HCT116 (cell line): ENCODE measurements around the gene JAK1. TPM values are rescaled to one million over a fixed set of nuclear protein-coding genes. Genes with fewer than 3 reads are reported as not detected.
A peak's percentile ranks its signal among the peaks of the same experiment; 100 is the strongest.

ENCODE experiments used
- ATAC-seq: fragments of 200-7000 bp; cut with Tn5 transposase; 2 replicates; pipeline ENCODE4 v1.9.1; 2020; ENCODE audit warnings: mild to moderate bottlenecking, moderate library complexity
- BruUV-seq: library from RNA; stranded (reverse); fragments of 400-500 nt; replicated peaks from 2 replicates; lab custom pipeline; 2021; lab: Mats Ljungman, UMichigan
- CTCF ChIA-PET: fragments of 300-600 bp; sonication (Branson Sonifier 250); formaldehyde crosslinking; loops from one replicate; lab custom pipeline; 2021; ENCODE audit warnings: antibody characterized with exemption; lab: Charles Lee
- POLR2A ChIA-PET: fragments of 300-600, 350-600 bp; sonication (Branson Sonifier 250); formaldehyde crosslinking; loops from one replicate; lab custom pipeline; 2021; ENCODE audit warnings: antibody characterized with exemption; lab: Charles Lee
- RAD21 ChIA-PET, 2 experiments: fragments of 300-600 bp; sonication (Branson Sonifier 250); formaldehyde crosslinking; loops; one replicate each; lab custom pipeline; 2023; ENCODE audit warnings: low total read pairs in 2 of 2; ENCODE audit not compliant: uncharacterized antibody in 2 of 2, unreplicated experiment in 2 of 2, low non-redundant PET in 1 of 2; lab: Charles Lee
- DNase-seq: peaks from one replicate; pipeline ENCODE4 v3.0.0-alpha.2; 2010; ENCODE audit warnings: low read depth, low spot score
- H2AFZ ChIP-seq: fragments of 200-600 bp; shearing (Covaris generic), sonication (generic); 2 replicates; pipeline ENCODE4 v1.6.1; 2017; ENCODE audit warnings: low read depth, mixed run types, mixed read lengths, antibody characterized with exemption, low read length; ENCODE audit not compliant: poor library complexity, severe bottlenecking
- H3K27ac ChIP-seq: 2 replicates; pipeline ENCODE4 v1.5.1; 2012; ENCODE audit warnings: low read depth, low read length
- H3K27me3 ChIP-seq: fragments of 200-600 bp; sonication (generic); 2 replicates; pipeline ENCODE4 v1.6.1; 2016; ENCODE audit warnings: mixed run types, low read length, mixed read lengths; ENCODE audit not compliant: insufficient read depth
- H3K36me3 ChIP-seq, 2 experiments: fragments of 200-500 bp in 1 of 2; fragments of 200-600 bp in 1 of 2; sonication (Bioruptor generic) in 1 of 2; sonication (generic) in 1 of 2; 2 replicates each; pipeline versions ENCODE4 v1.5.1 to v1.6.1; 2014 to 2016; ENCODE audit warnings: low read length in 2 of 2, inconsistent platforms in 1 of 2, mixed read lengths in 1 of 2, mixed run types in 1 of 2; ENCODE audit not compliant: insufficient read depth in 2 of 2, control insufficient read depth in 1 of 2
- H3K4me1 ChIP-seq, 2 experiments: fragments of 200-600 bp in 1 of 2; sonication (generic) in 1 of 2; 2 replicates each; pipeline versions ENCODE4 v1.5.1 to v1.6.1; 2012 to 2017; ENCODE audit warnings: low read length in 2 of 2, inconsistent platforms in 1 of 2, mild to moderate bottlenecking in 1 of 2, mixed read lengths in 1 of 2, mixed run types in 1 of 2, moderate library complexity in 1 of 2; ENCODE audit not compliant: insufficient read depth in 2 of 2, control insufficient read depth in 1 of 2
- H3K4me2 ChIP-seq: fragments of 200-600 bp; sonication (generic); 2 replicates; pipeline ENCODE4 v1.6.1; 2017; ENCODE audit warnings: mixed run types, low read length, mixed read lengths
- H3K4me3 ChIP-seq, 2 experiments: fragments of 200-600 bp in 1 of 2; sonication (generic) in 1 of 2; replicated peaks in 1 of 2; 2 replicates each; pipeline ENCODE4 v1.5.1; 2011 to 2016; ENCODE audit warnings: low read length in 2 of 2, control low read depth in 1 of 2, low read depth in 1 of 2, mild to moderate bottlenecking in 1 of 2, mixed read lengths in 1 of 2, mixed run types in 1 of 2
- H3K79me2 ChIP-seq: fragments of 200-600 bp; sonication (generic); 2 replicates; pipeline ENCODE4 v1.6.1; 2017; ENCODE audit warnings: mild to moderate bottlenecking, mixed run types, low read length, moderate library complexity, mixed read lengths; ENCODE audit not compliant: insufficient read depth
- H3K9ac ChIP-seq: fragments of 200-600 bp; sonication (generic); 2 replicates; pipeline ENCODE4 v1.6.1; 2016; ENCODE audit warnings: low read length, mixed read lengths
- H3K9me2 ChIP-seq: fragments of 200-600 bp; sonication (generic), shearing (Covaris generic); 2 replicates; pipeline ENCODE4 v1.6.1; 2017; ENCODE audit warnings: mixed run types, mild to moderate bottlenecking, moderate library complexity; ENCODE audit not compliant: insufficient read depth
- H3K9me3 ChIP-seq, 2 experiments: fragments of 200-500 bp in 1 of 2; fragments of 200-600 bp in 1 of 2; sonication (Bioruptor generic) in 1 of 2; sonication (generic) in 1 of 2; 2 replicates each; pipeline ENCODE4 v1.6.1; 2014 to 2017; ENCODE audit warnings: low read length in 2 of 2, mixed read lengths in 2 of 2, inconsistent platforms in 1 of 2, low read depth in 1 of 2, mild to moderate bottlenecking in 1 of 2, mixed run types in 1 of 2, moderate library complexity in 1 of 2; ENCODE audit not compliant: control insufficient read depth in 1 of 2, insufficient read depth in 1 of 2
- H4K20me1 ChIP-seq: fragments of 200-600 bp; sonication (generic), shearing (Covaris generic); 2 replicates; pipeline ENCODE4 v1.6.1; 2017; ENCODE audit warnings: mixed run types, mild to moderate bottlenecking, moderate library complexity; ENCODE audit not compliant: insufficient read depth
- CEBPB ChIP-seq: IDR thresholded peaks from 2 replicates; pipeline ENCODE4 v1.6.1; 2012; ENCODE audit warnings: low read depth
- EGR1 ChIP-seq: IDR thresholded peaks from 2 replicates; pipeline ENCODE4 v1.6.1; 2012; ENCODE audit warnings: low read depth
- EZH2phosphoT487 ChIP-seq: fragments of 200-600 bp; IDR thresholded peaks from 2 replicates; pipeline ENCODE4 v1.6.1; 2018; ENCODE audit warnings: antibody characterized with exemption, borderline replicate concordance
- FOSL1 ChIP-seq: IDR thresholded peaks from 2 replicates; pipeline ENCODE4 v1.6.1; 2012; ENCODE audit warnings: low read depth
- JUND ChIP-seq: IDR thresholded peaks from 2 replicates; pipeline ENCODE4 v1.6.1; 2012
- POLR2A ChIP-seq: IDR thresholded peaks from 2 replicates; pipeline ENCODE4 v1.7.0; 2011; ENCODE audit warnings: borderline replicate concordance; ENCODE audit not compliant: insufficient read depth, insufficient read length; ENCODE audit errors: extremely low read depth
- RAD21 ChIP-seq: IDR thresholded peaks from 2 replicates; pipeline ENCODE4 v1.6.1; 2012; ENCODE audit warnings: low read depth, mild to moderate bottlenecking
- SIN3A ChIP-seq: IDR thresholded peaks from 2 replicates; pipeline ENCODE4 v1.6.1; 2012; ENCODE audit warnings: low read depth
- SP1 ChIP-seq: IDR thresholded peaks from 2 replicates; pipeline ENCODE4 v1.6.1; 2012; ENCODE audit warnings: low read depth
- SRF ChIP-seq: IDR thresholded peaks from 2 replicates; pipeline ENCODE4 v1.6.1; 2012; ENCODE audit warnings: low read depth
- ZNF274 ChIP-seq: fragments of 200-500 bp; sonication (Bioruptor generic); IDR thresholded peaks from 2 replicates; pipeline ENCODE4 v1.6.1; 2014; ENCODE audit warnings: mild to moderate bottlenecking, low read depth, low read length, inconsistent platforms
- intact Hi-C: fragments of 100-400 bp; cut with micrococcal nuclease; formaldehyde crosslinking; loops from 2 replicates; pipeline ENCODE4 v1.10.0; 2022
- total RNA-seq: library from RNA; stranded (reverse); gene quantifications from one replicate; pipeline ENCODE4 v1.2.1, GENCODE V29; 2021; ENCODE audit not compliant: unreplicated experiment
- TF ChIP-seq, protein P1 (sequence below): IDR thresholded peaks from 2 replicates; pipeline ENCODE4 v1.6.1; 2012; ENCODE audit warnings: low read depth

Gene JAK1
- total RNA-seq, 1 experiment from 2014 or later, result 53.2 TPM

- Histone ChIP-seq H3K4me1 (peaks cover 5 to 17% of the 10 kb centered on the region in 2 experiments; a peak in 3 of 4 replicates), H4K20me1 (peaks cover 9% of the 10 kb centered on the region; the same call in 1 of the 2 replicates), H3K4me3 (no peak overlapping the region), H2AFZ (no peak overlapping the region), H3K4me2 (peak overlapping the region; percentile 12; the same call in 1 of the 2 replicates), H3K27me3 (no peaks in the 10 kb centered on the region), H3K9ac (no peak overlapping the region), H3K27ac (no peak overlapping the region), H3K36me3 (no peaks in the 10 kb centered on the region), H3K9me3 (no peaks in the 10 kb centered on the region)
- RAD21 ChIA-PET, result no interaction called here
- CTCF ChIA-PET, result no interaction called here
- peak; percentile 38 for DNase-seq
- ATAC-seq, result no peak
- intact Hi-C loops, result no loop called here
- BruUV-seq, result TSS peak; percentile 89
- POLR2A ChIA-PET, result interaction anchor here (1.3 kb wide), 2 partner anchors 12 to 32 kb away, joined by 3 read pairs; no protein-coding TSS in a partner anchor
- TF ChIP-seq SP1 (peak; percentile 41), ZNF274 (no peak), EGR1 (no peak), JUND (peak; percentile 39; the same call in 1 of the 2 replicates), FOSL1 (peak; percentile 47), RAD21 (no peak), SIN3A (0 out of 2 replicates have a peak, but pooled peaks have one; percentile 11), EZH2phosphoT487 (no peak), POLR2A (no peak), SRF (no peak), CEBPB (peak; percentile 87)
- TF ChIP-seq, protein P1, sequence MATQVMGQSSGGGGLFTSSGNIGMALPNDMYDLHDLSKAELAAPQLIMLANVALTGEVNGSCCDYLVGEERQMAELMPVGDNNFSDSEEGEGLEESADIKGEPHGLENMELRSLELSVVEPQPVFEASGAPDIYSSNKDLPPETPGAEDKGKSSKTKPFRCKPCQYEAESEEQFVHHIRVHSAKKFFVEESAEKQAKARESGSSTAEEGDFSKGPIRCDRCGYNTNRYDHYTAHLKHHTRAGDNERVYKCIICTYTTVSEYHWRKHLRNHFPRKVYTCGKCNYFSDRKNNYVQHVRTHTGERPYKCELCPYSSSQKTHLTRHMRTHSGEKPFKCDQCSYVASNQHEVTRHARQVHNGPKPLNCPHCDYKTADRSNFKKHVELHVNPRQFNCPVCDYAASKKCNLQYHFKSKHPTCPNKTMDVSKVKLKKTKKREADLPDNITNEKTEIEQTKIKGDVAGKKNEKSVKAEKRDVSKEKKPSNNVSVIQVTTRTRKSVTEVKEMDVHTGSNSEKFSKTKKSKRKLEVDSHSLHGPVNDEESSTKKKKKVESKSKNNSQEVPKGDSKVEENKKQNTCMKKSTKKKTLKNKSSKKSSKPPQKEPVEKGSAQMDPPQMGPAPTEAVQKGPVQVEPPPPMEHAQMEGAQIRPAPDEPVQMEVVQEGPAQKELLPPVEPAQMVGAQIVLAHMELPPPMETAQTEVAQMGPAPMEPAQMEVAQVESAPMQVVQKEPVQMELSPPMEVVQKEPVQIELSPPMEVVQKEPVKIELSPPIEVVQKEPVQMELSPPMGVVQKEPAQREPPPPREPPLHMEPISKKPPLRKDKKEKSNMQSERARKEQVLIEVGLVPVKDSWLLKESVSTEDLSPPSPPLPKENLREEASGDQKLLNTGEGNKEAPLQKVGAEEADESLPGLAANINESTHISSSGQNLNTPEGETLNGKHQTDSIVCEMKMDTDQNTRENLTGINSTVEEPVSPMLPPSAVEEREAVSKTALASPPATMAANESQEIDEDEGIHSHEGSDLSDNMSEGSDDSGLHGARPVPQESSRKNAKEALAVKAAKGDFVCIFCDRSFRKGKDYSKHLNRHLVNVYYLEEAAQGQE, result no peak
- TF ChIP-seq, all 23 proteins: peak for 5
- peaks cover 59% of the 10 kb centered on the region for H3K79me2 ChIP-seq
- H3K9me2 ChIP-seq, result no peaks in the 10 kb centered on the region
Measured at GRCh38 chr1:64948905-64949833, 17.2 kb downstream of the JAK1 start.
